ENCODE results near the gene SMO. TPM values are rescaled to one million over a fixed set of nuclear protein-coding genes. Genes with fewer than 3 reads are reported as not detected.
A peak's percentile ranks its signal among the peaks of the same experiment; 100 is the strongest.

The SMO gene
- total and polyA plus RNA-seq, 2 donors from 2014 or later, result 13.2 to 20.8 TPM

DNA sequence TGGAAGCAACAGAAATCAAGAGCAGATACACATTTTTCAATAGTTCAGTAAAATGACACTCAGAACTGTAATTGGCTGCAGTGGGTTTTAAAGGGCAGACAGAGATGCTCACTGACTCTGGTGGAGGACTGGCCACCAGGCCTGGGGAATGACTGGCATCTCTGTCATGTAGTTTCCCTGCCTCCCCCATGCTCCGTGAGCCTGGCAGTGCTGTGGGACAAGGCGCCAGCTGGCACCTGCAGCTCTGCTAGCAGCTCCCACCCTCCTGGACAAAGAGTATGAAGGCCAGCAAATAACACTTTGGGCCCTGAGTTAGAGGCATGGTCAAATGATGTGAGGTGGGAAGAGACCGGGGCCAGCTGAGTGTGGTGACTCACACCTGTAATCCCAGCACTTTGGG, 28.9 kb upstream of the SMO start:
- Histone ChIP-seq H3K27me3 (ENCODE audit: control insufficient read depth, insufficient read depth, low read length) (no peaks in the 10 kb centered on the region), H3K36me3 (ENCODE audit: control insufficient read depth in 2 of 3, insufficient read depth in 3 of 3, low read length in 3 of 3) (peaks cover 0 to 6% (median 0%) of the 10 kb centered on the region in 3 donors), H3K9me3 (ENCODE audit: control insufficient read depth in 2 of 3, insufficient read depth in 1 of 3, low read length in 3 of 3) (no peaks in the 10 kb centered on the region), H3K27ac (ENCODE audit: low read depth in 2 of 2, low read length in 2 of 2) (no peak overlapping the region), H3K4me1 (ENCODE audit: control insufficient read depth in 2 of 3, insufficient read depth in 2 of 3, low read depth in 1 of 3, low read length in 3 of 3) (peaks cover 0 to 15% (median 13%) of the 10 kb centered on the region in 3 donors), H3K4me3 (ENCODE audit: low read length in 3 of 3) (no peak overlapping the region), H3K9ac (ENCODE audit: low read length in 3 of 3) (no peak overlapping the region)
- no peak for FAIRE-seq
- DNase-seq, result no peak
- intact Hi-C loops (cut with DNase I), result no loop called here
- TF ChIP-seq, protein P1, sequence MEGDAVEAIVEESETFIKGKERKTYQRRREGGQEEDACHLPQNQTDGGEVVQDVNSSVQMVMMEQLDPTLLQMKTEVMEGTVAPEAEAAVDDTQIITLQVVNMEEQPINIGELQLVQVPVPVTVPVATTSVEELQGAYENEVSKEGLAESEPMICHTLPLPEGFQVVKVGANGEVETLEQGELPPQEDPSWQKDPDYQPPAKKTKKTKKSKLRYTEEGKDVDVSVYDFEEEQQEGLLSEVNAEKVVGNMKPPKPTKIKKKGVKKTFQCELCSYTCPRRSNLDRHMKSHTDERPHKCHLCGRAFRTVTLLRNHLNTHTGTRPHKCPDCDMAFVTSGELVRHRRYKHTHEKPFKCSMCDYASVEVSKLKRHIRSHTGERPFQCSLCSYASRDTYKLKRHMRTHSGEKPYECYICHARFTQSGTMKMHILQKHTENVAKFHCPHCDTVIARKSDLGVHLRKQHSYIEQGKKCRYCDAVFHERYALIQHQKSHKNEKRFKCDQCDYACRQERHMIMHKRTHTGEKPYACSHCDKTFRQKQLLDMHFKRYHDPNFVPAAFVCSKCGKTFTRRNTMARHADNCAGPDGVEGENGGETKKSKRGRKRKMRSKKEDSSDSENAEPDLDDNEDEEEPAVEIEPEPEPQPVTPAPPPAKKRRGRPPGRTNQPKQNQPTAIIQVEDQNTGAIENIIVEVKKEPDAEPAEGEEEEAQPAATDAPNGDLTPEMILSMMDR (IDR thresholded peaks at IDR 0.05; ENCODE audit: borderline replicate concordance, extremely low read depth, insufficient read depth), result no peak

DNA sequence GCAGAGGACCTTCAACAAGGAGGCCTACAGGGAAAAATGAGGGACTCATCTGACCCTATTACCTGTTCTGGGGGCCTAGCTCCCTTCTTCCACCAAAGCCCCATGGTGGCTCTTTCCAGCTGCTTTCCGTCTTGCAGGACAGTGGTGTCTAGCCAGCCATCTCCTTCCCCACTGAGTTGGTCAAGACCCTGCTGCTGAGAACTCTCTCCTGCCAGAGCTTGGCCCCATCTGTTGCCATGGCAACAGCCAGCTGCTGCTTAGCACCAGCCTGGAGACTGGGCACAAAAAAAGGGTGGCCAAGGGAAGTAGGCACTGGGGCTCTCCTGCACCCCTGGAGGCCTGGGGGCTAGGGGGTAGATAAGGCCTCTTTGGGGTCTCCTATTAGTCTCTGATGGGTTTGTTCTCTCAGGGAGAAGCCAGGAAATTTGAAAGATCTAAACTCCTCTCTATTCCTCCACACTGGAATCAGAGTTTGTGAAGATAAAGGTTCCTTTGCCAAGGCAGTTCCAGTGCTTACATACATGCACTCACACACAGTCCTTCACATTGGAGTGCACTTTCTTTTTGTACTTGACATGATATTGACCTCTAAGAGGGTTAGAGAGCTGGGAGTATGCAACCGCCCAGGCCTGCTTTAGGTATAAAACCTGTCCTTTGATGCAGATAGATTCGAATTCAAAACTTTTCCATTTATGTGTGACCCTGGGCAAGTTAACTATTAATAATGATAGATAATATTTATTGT, 28.1 kb upstream of the SMO start:
- FAIRE-seq (no peak), DNase-seq (peak in 4 of 5 donors; percentile 60 to 72 (median 66))
- TF ChIP-seq, protein P1 (IDR thresholded peaks at IDR 0.05; ENCODE audit: borderline replicate concordance, extremely low read depth, insufficient read depth), result no peak
- Histone ChIP-seq H3K27ac (ENCODE audit: low read depth in 2 of 2, low read length in 2 of 2) (no peak overlapping the region), H3K9ac (ENCODE audit: low read length in 3 of 3) (no peak overlapping the region), H3K4me1 (ENCODE audit: control insufficient read depth in 2 of 3, insufficient read depth in 2 of 3, low read depth in 1 of 3, low read length in 3 of 3) (peaks cover 0 to 15% (median 13%) of the 10 kb centered on the region in 3 donors), H3K27me3 (ENCODE audit: control insufficient read depth, insufficient read depth, low read length) (no peaks in the 10 kb centered on the region), H3K4me3 (ENCODE audit: low read length in 3 of 3) (no peak overlapping the region), H3K9me3 (ENCODE audit: control insufficient read depth in 2 of 3, insufficient read depth in 1 of 3, low read length in 3 of 3) (no peaks in the 10 kb centered on the region), H3K36me3 (ENCODE audit: control insufficient read depth in 2 of 3, insufficient read depth in 3 of 3, low read length in 3 of 3) (peaks cover 0 to 12% (median 0%) of the 10 kb centered on the region in 3 donors)
- intact Hi-C loops (cut with DNase I), result no loop called here

DNA sequence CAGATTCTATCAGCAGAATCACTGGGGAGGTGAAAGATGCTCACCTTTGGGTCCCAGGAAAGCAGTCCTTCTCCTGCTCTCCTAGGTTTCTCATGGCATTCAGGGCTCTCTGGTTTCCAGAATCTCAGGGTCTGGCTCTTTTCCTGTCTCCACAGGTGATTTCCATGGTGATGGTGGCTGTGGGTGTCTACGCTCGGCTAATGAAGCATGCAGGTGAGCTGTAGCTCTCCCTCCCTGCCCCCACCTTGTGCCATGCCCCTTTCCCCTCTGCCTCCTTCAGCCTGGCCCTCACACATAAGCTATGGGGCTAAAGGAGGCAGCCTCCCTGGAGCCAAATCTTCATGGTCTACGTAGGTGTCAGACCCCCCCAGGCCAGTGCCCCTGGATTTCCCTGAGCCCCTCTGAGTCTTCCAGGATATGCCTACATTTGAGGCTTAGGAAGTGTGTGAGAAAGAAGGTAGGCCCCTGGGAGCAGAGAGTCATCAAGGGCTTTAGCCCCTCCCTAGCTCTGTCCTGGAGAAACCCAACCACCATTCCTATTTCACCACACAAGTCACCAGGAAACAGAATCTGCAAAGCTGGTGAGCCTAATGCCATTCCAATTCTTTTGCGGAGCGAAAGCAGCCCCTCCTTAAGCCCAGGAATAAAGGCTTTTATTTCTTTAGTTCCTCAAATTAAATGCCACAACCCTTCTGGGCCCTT, 26.8 kb upstream of the SMO start:
- H3K4me1 ChIP-seq (ENCODE audit: control insufficient read depth in 2 of 3, insufficient read depth in 2 of 3, low read depth in 1 of 3, low read length in 3 of 3), result peaks cover 0 to 15% (median 13%) of the 10 kb centered on the region in 3 donors

More for the DNA sequence above, 26.8 kb upstream of the SMO start:
- H3K27ac ChIP-seq (ENCODE audit: low read depth in 2 of 2, low read length in 2 of 2), result no peak overlapping the region
- DNase-seq (peak; percentile 61 to 75 (median 63)), FAIRE-seq (no peak)
- H3K9me3 ChIP-seq (ENCODE audit: control insufficient read depth in 2 of 3, insufficient read depth in 1 of 3, low read length in 3 of 3), result no peaks in the 10 kb centered on the region
- H3K36me3 ChIP-seq (ENCODE audit: control insufficient read depth in 2 of 3, insufficient read depth in 3 of 3, low read length in 3 of 3), result peaks cover 0 to 16% (median 2%) of the 10 kb centered on the region in 3 donors
- TF ChIP-seq, protein P1 (IDR thresholded peaks at IDR 0.05; ENCODE audit: borderline replicate concordance, extremely low read depth, insufficient read depth), result no peak
- intact Hi-C loops (cut with DNase I), result no loop called here
- no peaks in the 10 kb centered on the region for H3K27me3 ChIP-seq (ENCODE audit: control insufficient read depth, insufficient read depth, low read length)
- H3K4me3 ChIP-seq (ENCODE audit: low read length in 3 of 3), result no peak overlapping the region
- no peak overlapping the region for H3K9ac ChIP-seq (ENCODE audit: low read length in 3 of 3)

All from kidney (tissue), 14 donors.